Pancreas (tissue), 10 donors: Measurements from ENCODE around the gene NUDT2. TPM values are rescaled to one million over a fixed set of nuclear protein-coding genes. Genes with fewer than 3 reads are reported as not detected.
A peak's percentile ranks its signal among the peaks of the same experiment; 100 is the strongest.

Experiments
- ATAC-seq, 4 donors: fragments of 200-7000 bp; cut with Tn5 transposase; one replicate each; pipeline versions ENCODE4 v1.8.0 to v1.9.1; 2020; ENCODE audit warnings: mild to moderate bottlenecking in 4 of 4, moderate library complexity in 4 of 4
- DNase-seq, 6 donors: peaks; one replicate each; pipeline ENCODE4 v3.0.0-alpha.2; 2020
- FAIRE-seq: peaks from 2 replicates; lab custom pipeline; 2012; peaks lifted over from hg19 to GRCh38; lab: Jason Lieb, UNC
- H3K27ac ChIP-seq, 4 donors: fragments of 200-600 bp; sonication (generic); 1 replicate in 3 of 4; 2 replicates in 1 of 4; pipeline versions ENCODE4 v1.5.0 to v1.8.0; 2020
- H3K27me3 ChIP-seq, 4 donors: fragments of 200-600 bp; one replicate each; pipeline ENCODE4 v1.8.0; 2021
- H3K36me3 ChIP-seq, 3 donors: fragments of 200-600 bp; sonication (generic) in 1 of 3; one replicate each; pipeline versions ENCODE4 v1.5.0 to v1.8.0; 2020 to 2021
- H3K4me1 ChIP-seq, 3 donors: fragments of 200-600 bp; one replicate each; pipeline ENCODE4 v1.8.0; 2021
- H3K4me3 ChIP-seq, 4 donors: fragments of 200-600 bp; sonication (generic) in 2 of 4; one replicate each; pipeline versions ENCODE4 v1.5.0 to v1.8.0; 2020 to 2021
- H3K9me3 ChIP-seq, 4 donors: fragments of 200-600 bp; one replicate each; pipeline ENCODE4 v1.8.0; 2021
- CTCF ChIP-seq, 4 donors: fragments of 200-600 bp; sonication (generic) in 3 of 4; IDR thresholded peaks; one replicate each; pipeline versions ENCODE4 v1.5.0 to v1.8.0; 2021; ENCODE audit warnings: antibody characterized with exemption in 4 of 4
- WGBS, 2 donors: extraction: QIAGEN DNeasy Blood & Tissue Kit; methylation state at CpG; one replicate each; pipeline ENCODE4 v1.1.7; 2013; 5-methylcytosine and 5-hydroxymethylcytosine counted together
- intact Hi-C, 3 donors: fragments of 100-400 bp; cut with DNase I; formaldehyde crosslinking; loops; one replicate each; pipeline versions ENCODE4 v1.11.1 to v1.14.2; 2022
- polyA plus RNA-seq, 2 donors: library from polyadenylated mRNA; stranded (reverse); fragments of 200-250 nt; gene quantifications; one replicate each; pipeline ENCODE4 v1.2.3, GENCODE V29; 2013
- total RNA-seq, 6 donors: library from RNA; stranded (reverse); fragmentation: NEBNext Ultra II Directional in 4 of 6; extraction: Animal tissue kit (Norgen Biotek cat#: 25700) in 4 of 6; gene quantifications; one replicate each; pipeline versions ENCODE4 v1.2.1 to v1.2.4, GENCODE V29; 2021 to 2023
- donor health status: healthy with polysubstance abuse.
- donor health status: DM: no; HTN: no; CAD: no; lungs with moderate emphysema.
- donor health status: DM: no; HTN: no; CAD: no.
- donor health status: control.
- donor health status: control.
- donor health status: Bipolar disorder and iron deficiency.
- donor health status: DM: yes; HTN: yes; CAD: no.
- donor health status: DM: no; HTN: no; CAD: no.
- donor health status: DM: no; HTN: no; CAD: no.
- donor health status: DM: yes; HTN: yes; CAD: no.

NUDT2 gene
- total and polyA plus RNA-seq, 8 donors, result 9.7 to 32.6 (median 13.6) TPM

- H3K27ac ChIP-seq, result no peak overlapping the region
- peak; percentile 36 to 65 (median 51) for ATAC-seq
- FAIRE-seq, result no peak
- H3K9me3 ChIP-seq, result no peaks in the 10 kb centered on the region
- no peaks in the 10 kb centered on the region for H3K36me3 ChIP-seq
- H3K4me3 ChIP-seq, result peak overlapping the region in 2 of 4 donors; percentile 29 to 51
- 11 to 19% methylated on average over 35 of the region's 35 CpGs for WGBS, 2 donors
- DNase-seq, result peak; percentile 82 to 95 (median 91)
- TF ChIP-seq CTCF (IDR thresholded peaks at IDR 0.05), result peak; percentile 93 to 98 (median 94)
- H3K27me3 ChIP-seq, result no peaks in the 10 kb centered on the region
- H3K4me1 ChIP-seq, result peaks cover 11 to 23% (median 16%) of the 10 kb centered on the region in 3 donors
- intact Hi-C loops, result loop anchor here in 1 of 3 donors (5.0 kb wide), 1 partner anchor 47 kb away; no protein-coding TSS in a partner anchor
Measured at GRCh38 chr9:34379334-34380033, 50.1 kb downstream of the NUDT2 start.

DNA sequence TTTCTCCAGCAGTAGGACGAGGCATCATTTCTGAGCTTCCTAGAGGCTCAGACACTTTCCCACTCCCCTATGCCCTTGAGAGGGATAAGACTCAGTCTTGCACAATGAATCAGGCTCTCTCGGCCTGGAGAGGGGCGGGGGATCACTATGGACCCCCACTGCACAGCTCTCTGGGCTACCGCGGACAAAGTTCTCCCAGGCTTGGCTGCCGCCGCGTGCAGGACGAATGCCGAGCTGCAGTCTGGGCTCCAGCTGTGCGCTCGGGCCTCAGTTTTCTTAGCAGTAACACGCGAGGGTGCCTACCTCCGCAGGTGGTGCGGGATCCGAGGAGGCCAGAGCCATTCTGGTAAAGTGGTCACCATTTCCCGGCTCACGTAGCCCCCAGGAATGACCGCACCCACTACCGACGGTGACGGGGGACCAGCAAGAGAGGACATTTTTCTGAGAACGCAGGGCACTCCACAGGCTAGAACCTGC, 50.7 kb downstream of the NUDT2 start:
- peaks cover 7 to 20% (median 15%) of the 10 kb centered on the region in 3 donors for H3K4me1 ChIP-seq
- H3K36me3 ChIP-seq, result no peaks in the 10 kb centered on the region
- WGBS, 2 donors, result 61 to 63% methylated on average over 24 of the region's 24 CpGs
- TF ChIP-seq CTCF (IDR thresholded peaks at IDR 0.05), result no peak
- intact Hi-C loops, result no loop called here
- ATAC-seq (no peak), FAIRE-seq (no peak), DNase-seq (peak in 3 of 6 donors; percentile 31 to 78 (median 50))
- H3K27ac ChIP-seq, result peak overlapping the region in 1 of 4 donors; percentile 21
- no peaks in the 10 kb centered on the region for H3K9me3 ChIP-seq
- H3K4me3 ChIP-seq, result peak overlapping the region in 1 of 4 donors; percentile 51
- no peaks in the 10 kb centered on the region for H3K27me3 ChIP-seq

GRCh38 chr9:34380511-34381315, 51.3 kb downstream of the NUDT2 start:
- DNase-seq (peak; percentile 76 to 92 (median 83)), FAIRE-seq (no peak), ATAC-seq (peak; percentile 62 to 78 (median 68))
- H3K27ac ChIP-seq, result peak overlapping the region in 1 of 4 donors; percentile 21
- no peaks in the 10 kb centered on the region for H3K36me3 ChIP-seq
- H3K4me3 ChIP-seq, result peak overlapping the region; percentile 23 to 51 (median 40)
- WGBS, 2 donors, result 4 to 6% methylated on average over 57 to 59 of the region's 59 CpGs
- intact Hi-C loops, result no loop called here
- no peaks in the 10 kb centered on the region for H3K9me3 ChIP-seq
- no peak for TF ChIP-seq CTCF (IDR thresholded peaks at IDR 0.05)
- H3K4me1 ChIP-seq, result peaks cover 1 to 14% (median 9%) of the 10 kb centered on the region in 3 donors
- H3K27me3 ChIP-seq, result no peaks in the 10 kb centered on the region

GRCh38 chr9:34381323-34381722, 52.0 kb downstream of the NUDT2 start:
- intact Hi-C loops, result no loop called here
- no peak for ATAC-seq
- H3K4me3 ChIP-seq, result peak overlapping the region; percentile 23 to 51 (median 40)
- 39 to 41% methylated on average over 17 of the region's 17 CpGs for WGBS, 2 donors
- no peak for TF ChIP-seq CTCF (IDR thresholded peaks at IDR 0.05)
- DNase-seq, result peak in 2 of 6 donors; percentile 28 to 46
- no peaks in the 10 kb centered on the region for H3K36me3 ChIP-seq
- FAIRE-seq, result no peak
- no peak overlapping the region for H3K27ac ChIP-seq
- H3K27me3 ChIP-seq, result no peaks in the 10 kb centered on the region
- H3K9me3 ChIP-seq, result no peaks in the 10 kb centered on the region
- peaks cover 0 to 11% (median 6%) of the 10 kb centered on the region in 3 donors for H3K4me1 ChIP-seq
